K562 (cell line): ENCODE data around the gene C2CD5. TPM values are rescaled to one million over a fixed set of nuclear protein-coding genes. Genes with fewer than 3 reads are reported as not detected.

Source experiments
- ATAC-seq: fragments of 200-7000 bp; cut with Tn5 transposase; 3 replicates; pipeline ENCODE4 v1.9.1; 2020; ENCODE audit warnings: moderate library complexity
- BruUV-seq: library from RNA; stranded (reverse); fragments of 400-500 nt; replicated peaks from 2 replicates; lab custom pipeline; 2021; lab: Mats Ljungman, UMichigan
- CTCF ChIA-PET: fragments of 300-600 bp; formaldehyde crosslinking; extraction: SDS; loops from one replicate; lab custom pipeline; 2021; ENCODE audit warnings: low intra/inter-chr PET ratio; lab: Yijun Ruan, JAX
- POLR2A ChIA-PET: fragments of 300-600, 350-650 bp; sonication (Branson Sonifier 250); formaldehyde crosslinking; extraction: SDS; loops from one replicate; lab custom pipeline; 2021; ENCODE audit warnings: antibody characterized with exemption, inconsistent platforms; lab: Yijun Ruan, JAX
- DNase-seq, 4 experiments: peaks; one replicate each; pipeline versions ENCODE4 v3.0.0 to v3.0.0-alpha.2; 2011 to 2018; ENCODE audit warnings: low spot score in 3 of 4, mixed read lengths in 3 of 4; ENCODE audit errors: extremely low read depth in 1 of 4
- FAIRE-seq: peaks from 2 replicates; lab custom pipeline; 2011; peaks lifted over from hg19 to GRCh38; lab: Jason Lieb, UNC
- H2AFZ ChIP-seq: 2 replicates; pipeline ENCODE4 v1.6.0; 2011; ENCODE audit warnings: low read depth, low read length, control low read depth, inconsistent platforms
- H3K27ac ChIP-seq: fragments of 200-600 bp; 3 replicates; pipeline ENCODE4 v1.8.0; 2011; ENCODE audit warnings: low read depth, mild to moderate bottlenecking, control low read depth, inconsistent platforms, low read length, moderate library complexity, mixed read lengths; ENCODE audit errors: extremely low read depth
- H3K27me3 ChIP-seq, 2 experiments: fragments of 300-600 bp in 1 of 2; 2 replicates in 1 of 2; 3 replicates in 1 of 2; pipeline versions ENCODE4 v1.6.0 to v1.8.0; 2011; ENCODE audit warnings: inconsistent platforms in 2 of 2, low read length in 2 of 2, mild to moderate bottlenecking in 1 of 2, mixed read lengths in 1 of 2, moderate library complexity in 1 of 2; ENCODE audit not compliant: control insufficient read depth in 2 of 2, insufficient read depth in 2 of 2
- H3K36me3 ChIP-seq: fragments of 300-600 bp; 3 replicates; pipeline ENCODE4 v1.8.0; 2011; ENCODE audit warnings: mild to moderate bottlenecking, low read length, inconsistent platforms; ENCODE audit not compliant: control insufficient read depth, insufficient read depth
- H3K4me1 ChIP-seq, 2 experiments: fragments of 200-600 bp in 1 of 2; replicated peaks in 1 of 2; 2 replicates in 1 of 2; 3 replicates in 1 of 2; pipeline versions ENCODE4 v1.5.1 to v1.8.0; 2011; ENCODE audit warnings: inconsistent platforms in 2 of 2, low read length in 2 of 2, mild to moderate bottlenecking in 1 of 2, mixed read lengths in 1 of 2, moderate library complexity in 1 of 2; ENCODE audit not compliant: control insufficient read depth in 2 of 2, insufficient read depth in 2 of 2
- H3K4me2 ChIP-seq: 2 replicates; pipeline ENCODE4 v1.6.1; 2011; ENCODE audit warnings: low read length, control low read depth, inconsistent platforms, mixed read lengths; ENCODE audit not compliant: insufficient read depth
- H3K4me3 ChIP-seq: fragments of 200-600 bp; sonication (generic), shearing (Covaris generic); 2 replicates; pipeline ENCODE4 v1.5.1; 2016; ENCODE audit warnings: control low read depth, inconsistent platforms
- H3K79me2 ChIP-seq: fragments of 200-600 bp; 3 replicates; pipeline ENCODE4 v1.8.0; 2011; ENCODE audit warnings: low read length, inconsistent platforms; ENCODE audit not compliant: control insufficient read depth, insufficient read depth
- H3K9ac ChIP-seq, 2 experiments: 2 replicates each; pipeline versions ENCODE4 v1.6.0 to v1.6.1; 2011; ENCODE audit warnings: low read depth in 2 of 2, low read length in 2 of 2, control low read depth in 1 of 2, inconsistent platforms in 1 of 2, mild to moderate bottlenecking in 1 of 2, mixed read lengths in 1 of 2; ENCODE audit not compliant: insufficient read depth in 1 of 2
- H3K9me1 ChIP-seq: one replicate; pipeline ENCODE4 v1.6.0; 2011; ENCODE audit warnings: inconsistent platforms, mild to moderate bottlenecking, low read length, moderate library complexity; ENCODE audit not compliant: control insufficient read depth, insufficient read depth
- H3K9me3 ChIP-seq: replicated peaks from 2 replicates; pipeline ENCODE4 v1.5.1; 2011; ENCODE audit warnings: low read depth, low read length, inconsistent platforms; ENCODE audit not compliant: control insufficient read depth, insufficient read depth
- H4K20me1 ChIP-seq: replicated peaks from 2 replicates; pipeline ENCODE4 v1.6.1; 2011; ENCODE audit warnings: low read length, inconsistent platforms, mixed read lengths; ENCODE audit not compliant: control insufficient read depth, insufficient read depth
- BRF1 ChIP-seq: IDR thresholded peaks from 3 replicates; pipeline ENCODE4 v1.6.1; 2011; ENCODE audit warnings: borderline replicate concordance, mild to moderate bottlenecking; ENCODE audit not compliant: insufficient read length; ENCODE audit errors: extremely low read depth
- ETV5 ChIP-seq: sonication (generic); formaldehyde crosslinking; IDR thresholded peaks from 2 replicates; pipeline ENCODE4 v1.4.0; 2020; ENCODE audit warnings: low read depth, mild to moderate bottlenecking, missing genetic modification reagents
- FOXJ3 ChIP-seq: sonication (generic); formaldehyde crosslinking; IDR thresholded peaks from 2 replicates; pipeline ENCODE4 v1.4.0; 2020; ENCODE audit warnings: mild to moderate bottlenecking, missing genetic modification reagents
- PRPF4 ChIP-seq: fragments of 200-400 bp; formaldehyde crosslinking; IDR thresholded peaks from one replicate; pipeline ENCODE4 v1.6.1; 2017; ENCODE audit warnings: low read length, low read depth, mild to moderate bottlenecking; ENCODE audit not compliant: insufficient read depth, poor library complexity, severe bottlenecking
- TCFL5 ChIP-seq: fragments of 250-450 bp; sonication (Bioruptor Pico); conservative IDR thresholded peaks from 2 replicates; pipeline ENCODE4 v1.6.1; 2021; ENCODE audit warnings: mild to moderate bottlenecking, moderate library complexity, matching md5 sums
- TFE3 ChIP-seq: fragments of 450-650 bp; formaldehyde crosslinking; IDR thresholded peaks from 2 replicates; pipeline ENCODE4 v1.4.0; 2020; ENCODE audit warnings: mild to moderate bottlenecking, mixed read lengths
- TOE1 ChIP-seq, 2 experiments: fragments of 450-650 bp in 1 of 2; sonication (generic) in 1 of 2; formaldehyde crosslinking in 1 of 2; IDR thresholded peaks; 2 replicates each; pipeline versions ENCODE4 v1.7.1 to v1.8.0; 2016 to 2022; ENCODE audit warnings: borderline replicate concordance in 2 of 2, mild to moderate bottlenecking in 2 of 2, antibody characterized with exemption in 1 of 2, inconsistent platforms in 1 of 2, low read depth in 1 of 2, missing genetic modification reagents in 1 of 2, moderate library complexity in 1 of 2
- TRIM28 ChIP-seq: fragments of 450-650 bp; IDR thresholded peaks from 2 replicates; pipeline ENCODE4 v1.6.1; 2017
- U2AF1 ChIP-seq: fragments of 200-400 bp; formaldehyde crosslinking; optimal IDR thresholded peaks from 2 replicates; pipeline ENCODE3; 2017; ENCODE audit warnings: mild to moderate bottlenecking, low read depth, low read length, moderate library complexity
- ZEB2 ChIP-seq: fragments of 450-650 bp; IDR thresholded peaks from 2 replicates; pipeline ENCODE4 v1.6.1; 2016
- ZNF76 ChIP-seq: fragments of 250-450 bp; sonication (Bioruptor Pico); IDR thresholded peaks from 2 replicates; pipeline ENCODE4 v1.4.0; 2020; ENCODE audit warnings: mild to moderate bottlenecking, moderate library complexity, borderline replicate concordance
- WGBS: fragments of 100-300 bp; shearing (Covaris generic); methylation state at CpG from one replicate; pipeline ENCODE4 v1.1.6; 2016; ENCODE audit warnings: low coverage, mixed read lengths; ENCODE audit not compliant: insufficient coverage; ENCODE audit errors: missing lambda C conversion rate; 5-methylcytosine and 5-hydroxymethylcytosine counted together
- in situ Hi-C: fragments of 300-500 bp; cut with MboI; formaldehyde crosslinking; loops from 4 replicates; pipeline ENCODE4 v1.15.0; 2018; ENCODE audit warnings: inconsistent platforms, mixed read lengths
- intact Hi-C: fragments of 100-400 bp; cut with micrococcal nuclease; formaldehyde crosslinking; loops from 2 replicates; pipeline ENCODE4 v1.14.2; 2022
- polyA plus RNA-seq, 8 experiments: library from polyadenylated mRNA; depleted of rRNA in 4 of 8; stranded (reverse) in 5 of 8; unstranded in 3 of 8; fragments of >200 nt; fragmentation: Nextera tagmentation in 2 of 8; fragmentation: Illumina TruSeq in 1 of 8; extraction: Ambion mirVana in 2 of 8; extraction: Trizol in 1 of 8; gene quantifications; 2 replicates each; pipeline versions ENCODE4 v1.2.1 to v1.2.3, GENCODE V29; 2011 to 2014; ENCODE audit warnings: inconsistent platforms in 1 of 8, missing spikeins in 1 of 8
- total RNA-seq, 7 experiments: library from RNA; depleted of rRNA in 6 of 7; stranded (reverse); fragments of >200 nt in 6 of 7; fragmentation: Illumina TruSeq in 2 of 7; extraction: Trizol in 2 of 7; gene quantifications; 2 replicates each; pipeline versions ENCODE4 v1.2.1 to v1.2.3, GENCODE V29; 2011 to 2021; ENCODE audit warnings: low replicate concordance in 1 of 7
- TF ChIP-seq, protein P1 (sequence below): fragments of 250-450 bp; sonication (Bioruptor Pico); IDR thresholded peaks from 2 replicates; pipeline ENCODE4 v1.9.0; 2021; ENCODE audit warnings: mild to moderate bottlenecking
- TF ChIP-seq, protein P2 (sequence below): fragments of 250-450 bp; sonication (Bioruptor Pico); IDR thresholded peaks from 2 replicates; pipeline ENCODE4 v1.8.0; 2022; ENCODE audit warnings: moderate library complexity, mild to moderate bottlenecking, inconsistent platforms

The C2CD5 gene
- total and polyA plus RNA-seq, 9 of the 15 experiments (the other 6 are each of a cell fraction or from before 2014, with no cell fraction given) = 5.1 to 24.1 (median 14.3) TPM

- no peaks in the 10 kb centered on the region for H4K20me1 ChIP-seq
- H3K9me1 ChIP-seq = no peaks in the 10 kb centered on the region
- ChIA-PET POLR2A (no interaction called here), CTCF (no interaction called here)
- no peak overlapping the region for H3K9ac ChIP-seq
- intact Hi-C loops = no loop called here
- no TSS peak for BruUV-seq
- no peak overlapping the region for H3K4me3 ChIP-seq
- no peak overlapping the region for H2AFZ ChIP-seq
- H3K79me2 ChIP-seq = no peaks in the 10 kb centered on the region
- FAIRE-seq (no peak), ATAC-seq (no peak), DNase-seq (no peak)
- H3K27me3 ChIP-seq = no peaks in the 10 kb centered on the region
- H3K4me1 ChIP-seq = no peaks in the 10 kb centered on the region
- no peak overlapping the region for H3K27ac ChIP-seq
- H3K4me2 ChIP-seq = no peak overlapping the region
- 94% methylated on average over 3 of the region's 4 CpGs for WGBS
- TF ChIP-seq ETV5 (CRISPR knock-in tag) (no peak), ZNF76 (CRISPR knock-in tag) (no peak), PRPF4 (no peak), TCFL5 (CRISPR knock-in tag) (no peak), ZEB2 (no peak), TFE3 (CRISPR knock-in tag) (no peak), U2AF1 (no peak), BRF1 (no peak), TOE1 (IDR thresholded peaks at IDR 0.05; ENCODE audit: borderline replicate concordance) (no peak), TOE1 (CRISPR knock-in tag; IDR thresholded peaks at IDR 0.05; ENCODE audit: borderline replicate concordance, low read depth) (no peak), FOXJ3 (CRISPR knock-in tag) (no peak), TRIM28 (no peak)
- TF ChIP-seq, protein P1, sequence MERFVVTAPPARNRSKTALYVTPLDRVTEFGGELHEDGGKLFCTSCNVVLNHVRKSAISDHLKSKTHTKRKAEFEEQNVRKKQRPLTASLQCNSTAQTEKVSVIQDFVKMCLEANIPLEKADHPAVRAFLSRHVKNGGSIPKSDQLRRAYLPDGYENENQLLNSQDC = no peak
- TF ChIP-seq, protein P2, sequence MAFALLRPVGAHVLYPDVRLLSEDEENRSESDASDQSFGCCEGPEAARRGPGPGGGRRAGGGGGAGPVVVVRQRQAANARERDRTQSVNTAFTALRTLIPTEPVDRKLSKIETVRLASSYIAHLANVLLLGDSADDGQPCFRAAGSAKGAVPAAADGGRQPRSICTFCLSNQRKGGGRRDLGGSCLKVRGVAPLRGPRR (CRISPR knock-in tag) = no peak
- TF ChIP-seq, all 486 proteins: peak for 0
- peaks cover 8% of the 10 kb centered on the region; the same call in 2 of the 3 replicates for H3K36me3 ChIP-seq
- in situ Hi-C loops = no loop called here
- H3K9me3 ChIP-seq = no peaks in the 10 kb centered on the region
These were observed 87.3 kb downstream of the C2CD5 start for GRCh38 chr12:22457085-22457484.
